HG03045 (cell line): ENCODE data around the gene THRA.
A peak's percentile ranks its signal among the peaks of the same experiment; 100 is the strongest.

Experiments
- ATAC-seq: cut with Tn5 transposase; IDR thresholded peaks from one replicate; pipeline ENCODE4 v1.9.1; 2021; ENCODE audit warnings: mild to moderate bottlenecking, moderate library complexity; ENCODE audit not compliant: unreplicated experiment

Gene THRA, protein sequence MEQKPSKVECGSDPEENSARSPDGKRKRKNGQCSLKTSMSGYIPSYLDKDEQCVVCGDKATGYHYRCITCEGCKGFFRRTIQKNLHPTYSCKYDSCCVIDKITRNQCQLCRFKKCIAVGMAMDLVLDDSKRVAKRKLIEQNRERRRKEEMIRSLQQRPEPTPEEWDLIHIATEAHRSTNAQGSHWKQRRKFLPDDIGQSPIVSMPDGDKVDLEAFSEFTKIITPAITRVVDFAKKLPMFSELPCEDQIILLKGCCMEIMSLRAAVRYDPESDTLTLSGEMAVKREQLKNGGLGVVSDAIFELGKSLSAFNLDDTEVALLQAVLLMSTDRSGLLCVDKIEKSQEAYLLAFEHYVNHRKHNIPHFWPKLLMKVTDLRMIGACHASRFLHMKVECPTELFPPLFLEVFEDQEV

DNA sequence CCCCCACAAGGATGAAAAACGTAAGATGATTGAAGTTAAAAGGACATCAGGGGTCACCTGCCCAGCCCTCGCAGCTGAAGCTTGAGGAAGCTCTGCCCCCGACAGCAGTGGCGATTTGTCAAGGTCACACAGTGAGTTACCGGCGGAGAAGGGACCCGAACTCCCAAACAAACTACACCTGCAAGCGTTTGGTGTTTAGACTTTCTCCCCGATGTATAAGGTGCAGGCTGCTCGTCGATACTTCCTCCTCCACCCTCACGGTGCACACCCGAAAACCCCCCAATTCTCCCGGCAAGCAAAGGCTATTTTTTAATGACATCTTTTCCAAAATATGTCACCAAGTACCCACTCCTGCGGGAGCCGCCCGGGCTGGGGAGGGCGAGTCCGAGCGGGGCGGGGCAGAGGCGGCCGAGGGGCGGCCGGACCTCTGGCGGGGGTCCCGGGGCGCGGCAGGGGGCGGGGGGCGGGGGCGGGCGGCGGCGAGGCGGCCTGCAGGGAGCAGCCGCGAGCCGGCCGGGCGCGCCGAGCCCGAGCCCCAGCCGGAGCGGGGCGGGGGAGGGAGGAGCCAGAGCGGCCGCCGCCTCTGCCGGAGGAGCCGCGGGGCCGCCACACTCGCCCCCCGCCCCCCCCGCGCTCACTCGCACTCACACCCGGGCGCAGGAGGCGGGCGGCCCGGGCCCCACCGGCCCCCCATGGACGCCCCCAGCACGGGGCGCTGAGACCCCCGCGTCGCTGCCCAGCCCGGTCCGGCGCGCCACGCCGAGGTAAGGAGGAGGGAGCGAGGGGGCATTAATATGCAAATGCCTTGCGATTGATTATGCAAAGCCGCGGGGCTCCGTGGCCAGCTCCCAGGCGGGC lies at the start of gene THRA:
TSS of gene THRA (plus strand) at position 637 of the 858 bp plus-strand sequence. CDS start 11,524 bp downstream, outside the sequence.
- ATAC-seq, result peak; percentile 49

DNA sequence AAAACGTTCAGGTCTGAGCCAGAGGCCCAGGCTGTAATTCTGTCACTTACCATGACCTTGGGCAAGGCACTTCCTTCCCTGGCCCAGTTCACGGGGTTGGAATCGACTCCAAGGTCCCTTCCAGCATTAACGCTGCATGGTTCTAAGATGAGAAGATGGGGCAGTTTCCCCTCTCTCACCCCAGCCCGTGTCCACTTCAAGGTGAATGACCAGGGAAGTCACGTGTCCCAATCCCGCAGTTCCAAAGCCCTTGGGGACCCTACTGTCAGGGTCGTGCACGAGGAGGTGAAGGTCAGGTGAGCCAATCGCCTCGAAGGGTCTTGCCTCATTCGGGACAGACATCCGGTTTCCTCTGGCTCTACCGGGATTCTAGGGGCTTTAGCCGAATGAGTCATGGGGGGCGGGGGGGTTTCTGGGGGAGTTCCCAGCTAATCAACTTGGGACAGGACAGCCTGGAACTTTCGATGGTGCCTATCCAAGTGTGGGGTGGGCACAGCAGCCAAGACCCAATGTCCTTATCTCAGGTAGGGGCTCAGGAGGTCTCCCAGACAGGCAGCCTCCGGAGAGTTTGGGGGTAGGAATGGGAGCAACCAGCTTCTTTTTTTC lies 48.3 kb upstream of the THRA start:
- no peak for ATAC-seq

DNA sequence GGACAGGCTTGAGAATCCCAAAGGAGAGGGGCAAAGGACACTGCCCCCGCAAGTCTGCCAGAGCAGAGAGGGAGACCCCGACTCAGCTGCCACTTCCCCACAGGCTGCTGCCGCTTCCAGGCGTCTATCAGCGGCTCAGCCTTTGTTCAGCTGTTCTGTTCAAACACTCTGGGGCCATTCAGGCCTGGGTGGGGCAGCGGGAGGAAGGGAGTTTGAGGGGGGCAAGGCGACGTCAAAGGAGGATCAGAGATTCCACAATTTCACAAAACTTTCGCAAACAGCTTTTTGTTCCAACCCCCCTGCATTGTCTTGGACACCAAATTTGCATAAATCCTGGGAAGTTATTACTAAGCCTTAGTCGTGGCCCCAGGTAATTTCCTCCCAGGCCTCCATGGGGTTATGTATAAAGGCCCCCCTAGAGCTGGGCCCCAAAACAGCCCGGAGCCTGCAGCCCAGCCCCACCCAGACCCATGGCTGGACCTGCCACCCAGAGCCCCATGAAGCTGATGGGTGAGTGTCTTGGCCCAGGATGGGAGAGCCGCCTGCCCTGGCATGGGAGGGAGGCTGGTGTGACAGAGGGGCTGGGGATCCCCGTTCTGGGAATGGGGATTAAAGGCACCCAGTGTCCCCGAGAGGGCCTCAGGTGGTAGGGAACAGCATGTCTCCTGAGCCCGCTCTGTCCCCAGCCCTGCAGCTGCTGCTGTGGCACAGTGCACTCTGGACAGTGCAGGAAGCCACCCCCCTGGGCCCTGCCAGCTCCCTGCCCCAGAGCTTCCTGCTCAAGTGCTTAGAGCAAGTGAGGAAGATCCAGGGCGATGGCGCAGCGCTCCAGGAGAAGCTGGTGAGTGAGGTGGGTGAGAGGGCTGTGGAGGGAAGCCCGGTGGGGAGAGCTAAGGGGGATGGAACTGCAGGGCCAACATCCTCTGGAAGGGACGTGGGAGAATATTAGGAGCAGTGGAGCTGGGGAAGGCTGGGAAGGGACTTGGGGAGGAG lies 47.5 kb upstream of the THRA start, which contains the start of gene CSF3:
TSS of gene CSF3 (plus strand) at position 436 of the 993 bp plus-strand sequence. CDS start at position 471, 35 bp downstream.
- no peak for ATAC-seq

DNA sequence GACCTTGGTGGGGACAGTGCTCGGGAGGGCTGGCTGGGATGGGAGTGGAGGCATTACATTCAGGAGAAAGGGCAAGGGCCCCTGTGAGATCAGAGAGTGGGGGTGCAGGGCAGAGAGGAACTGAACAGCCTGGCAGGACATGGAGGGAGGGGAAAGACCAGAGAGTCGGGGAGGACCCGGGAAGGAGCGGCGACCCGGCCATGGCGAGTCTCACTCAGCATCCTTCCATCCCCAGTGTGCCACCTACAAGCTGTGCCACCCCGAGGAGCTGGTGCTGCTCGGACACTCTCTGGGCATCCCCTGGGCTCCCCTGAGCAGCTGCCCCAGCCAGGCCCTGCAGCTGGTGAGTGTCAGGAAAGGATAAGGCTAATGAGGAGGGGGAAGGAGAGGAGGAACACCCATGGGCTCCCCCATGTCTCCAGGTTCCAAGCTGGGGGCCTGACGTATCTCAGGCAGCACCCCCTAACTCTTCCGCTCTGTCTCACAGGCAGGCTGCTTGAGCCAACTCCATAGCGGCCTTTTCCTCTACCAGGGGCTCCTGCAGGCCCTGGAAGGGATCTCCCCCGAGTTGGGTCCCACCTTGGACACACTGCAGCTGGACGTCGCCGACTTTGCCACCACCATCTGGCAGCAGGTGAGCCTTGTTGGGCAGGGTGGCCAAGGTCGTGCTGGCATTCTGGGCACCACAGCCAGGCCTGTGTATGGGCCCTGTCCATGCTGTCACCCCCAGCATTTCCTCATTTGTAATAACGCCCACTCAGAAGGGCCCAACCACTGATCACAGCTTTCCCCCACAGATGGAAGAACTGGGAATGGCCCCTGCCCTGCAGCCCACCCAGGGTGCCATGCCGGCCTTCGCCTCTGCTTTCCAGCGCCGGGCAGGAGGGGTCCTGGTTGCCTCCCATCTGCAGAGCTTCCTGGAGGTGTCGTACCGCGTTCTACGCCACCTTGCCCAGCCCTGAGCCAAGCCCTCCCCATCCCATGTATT lies 46.5 kb upstream of the THRA start:
- ATAC-seq, result no peak

DNA sequence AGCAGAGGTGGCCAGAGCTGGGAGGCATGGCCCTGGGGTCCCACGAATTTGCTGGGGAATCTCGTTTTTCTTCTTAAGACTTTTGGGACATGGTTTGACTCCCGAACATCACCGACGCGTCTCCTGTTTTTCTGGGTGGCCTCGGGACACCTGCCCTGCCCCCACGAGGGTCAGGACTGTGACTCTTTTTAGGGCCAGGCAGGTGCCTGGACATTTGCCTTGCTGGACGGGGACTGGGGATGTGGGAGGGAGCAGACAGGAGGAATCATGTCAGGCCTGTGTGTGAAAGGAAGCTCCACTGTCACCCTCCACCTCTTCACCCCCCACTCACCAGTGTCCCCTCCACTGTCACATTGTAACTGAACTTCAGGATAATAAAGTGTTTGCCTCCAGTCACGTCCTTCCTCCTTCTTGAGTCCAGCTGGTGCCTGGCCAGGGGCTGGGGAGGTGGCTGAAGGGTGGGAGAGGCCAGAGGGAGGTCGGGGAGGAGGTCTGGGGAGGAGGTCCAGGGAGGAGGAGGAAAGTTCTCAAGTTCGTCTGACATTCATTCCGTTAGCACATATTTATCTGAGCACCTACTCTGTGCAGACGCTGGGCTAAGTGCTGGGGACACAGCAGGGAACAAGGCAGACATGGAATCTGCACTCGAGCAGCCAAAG lies 45.2 kb upstream of the THRA start:
- ATAC-seq, result no peak

DNA sequence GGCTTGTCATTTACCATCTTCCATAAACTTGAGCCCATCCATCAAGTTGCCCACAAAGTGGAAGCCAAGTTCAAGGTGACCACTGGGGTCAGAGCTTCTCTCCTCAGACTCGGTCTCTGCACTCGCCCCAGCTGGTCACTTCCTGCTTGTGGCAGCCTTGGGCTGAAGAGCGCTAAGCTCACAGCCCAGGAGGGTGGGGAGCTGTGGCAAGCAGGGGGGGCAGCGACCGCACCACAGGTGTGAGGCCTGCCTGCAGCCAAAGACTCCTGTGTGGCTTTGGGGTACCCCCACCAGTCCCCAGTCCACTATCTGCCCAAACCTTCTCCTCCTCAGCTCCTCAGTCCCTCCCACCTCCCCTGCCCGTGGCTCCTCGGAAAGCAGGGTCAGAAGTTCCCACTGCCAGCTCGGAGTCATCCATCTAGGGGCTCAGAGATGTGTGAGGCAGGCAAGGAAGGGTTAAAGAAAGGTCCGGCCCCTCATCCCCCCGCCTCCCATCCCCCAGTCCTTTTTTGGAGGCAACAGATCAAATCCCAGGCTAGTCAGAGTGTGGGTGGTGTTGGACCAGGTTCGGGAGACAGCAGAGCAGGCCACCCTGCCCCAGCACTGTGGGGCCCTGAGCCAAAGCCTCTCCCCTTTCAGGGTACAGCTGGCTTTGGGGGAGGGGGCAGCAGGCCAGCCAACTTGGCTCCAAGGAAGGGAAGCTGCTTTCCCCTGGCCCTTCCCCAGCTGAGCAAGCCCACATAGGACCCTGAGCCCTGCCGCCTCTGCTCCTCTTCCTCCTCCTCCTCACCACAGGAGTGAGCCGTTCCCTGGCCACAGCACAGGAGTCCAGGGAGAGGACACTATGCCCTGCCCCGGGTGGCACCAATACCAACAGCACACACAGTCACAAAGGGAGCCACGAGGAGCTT lies 44.3 kb upstream of the THRA start:
- no peak for ATAC-seq

DNA sequence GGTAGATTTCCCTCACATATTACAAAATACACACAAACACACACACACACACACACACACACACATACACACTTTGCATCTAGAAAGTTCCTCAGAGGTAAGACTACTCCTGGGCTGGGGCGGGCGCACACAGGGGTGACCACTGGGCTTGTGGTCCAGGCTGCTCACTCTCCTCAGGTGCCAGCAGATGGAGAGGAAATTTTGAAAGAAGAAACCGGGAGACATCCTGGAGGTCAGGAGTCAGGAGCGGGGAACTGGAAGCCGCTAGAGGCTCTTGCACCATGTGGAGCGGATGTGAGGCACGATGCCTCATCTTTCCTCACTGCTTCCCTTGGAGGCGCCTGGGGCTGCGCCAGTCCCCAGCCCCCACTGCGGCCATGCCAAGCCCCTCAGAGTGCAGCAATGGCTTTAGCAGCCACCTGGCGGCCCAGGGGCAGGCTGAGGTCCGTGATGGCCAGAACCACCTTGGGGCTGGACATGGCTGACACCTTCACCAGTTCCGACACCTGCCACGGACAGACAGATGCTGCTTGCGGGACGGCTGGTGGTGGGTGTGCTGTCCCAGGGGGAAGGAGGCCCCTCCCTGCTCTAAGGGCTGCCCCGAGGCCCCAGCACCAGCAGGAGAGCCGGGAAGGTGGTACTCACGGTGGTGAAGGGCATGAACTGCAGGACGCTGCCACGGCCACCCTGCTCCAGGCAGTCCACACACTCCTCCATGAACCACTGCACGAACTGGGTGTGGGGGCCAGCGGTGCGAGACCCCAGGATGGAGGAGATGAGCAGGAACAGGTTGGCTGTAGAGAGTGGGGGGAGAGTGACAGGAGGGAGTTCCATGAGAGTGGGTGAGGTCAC lies 43.4 kb upstream of the THRA start:
- ATAC-seq, result no peak

DNA sequence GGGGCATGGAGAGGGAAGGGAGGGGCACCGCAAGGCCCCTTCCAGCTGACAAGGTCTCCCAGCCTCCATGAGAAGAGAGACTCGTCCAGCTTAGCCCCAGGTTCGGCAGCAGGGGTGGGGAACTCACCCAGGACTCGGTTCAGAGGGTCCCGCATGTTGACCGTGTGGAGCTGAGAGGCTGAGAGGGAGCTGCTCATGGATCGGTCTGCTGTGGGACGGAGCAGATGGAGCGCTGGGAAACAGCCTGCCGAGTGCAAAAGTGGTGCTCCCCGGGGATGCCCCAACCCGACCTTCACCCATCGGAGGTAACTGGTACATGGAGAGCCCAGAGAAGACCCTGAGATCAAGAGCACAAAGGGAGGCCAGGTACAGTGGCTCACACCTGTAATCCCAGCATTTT lies 42.6 kb upstream of the THRA start:
- no peak for ATAC-seq

DNA sequence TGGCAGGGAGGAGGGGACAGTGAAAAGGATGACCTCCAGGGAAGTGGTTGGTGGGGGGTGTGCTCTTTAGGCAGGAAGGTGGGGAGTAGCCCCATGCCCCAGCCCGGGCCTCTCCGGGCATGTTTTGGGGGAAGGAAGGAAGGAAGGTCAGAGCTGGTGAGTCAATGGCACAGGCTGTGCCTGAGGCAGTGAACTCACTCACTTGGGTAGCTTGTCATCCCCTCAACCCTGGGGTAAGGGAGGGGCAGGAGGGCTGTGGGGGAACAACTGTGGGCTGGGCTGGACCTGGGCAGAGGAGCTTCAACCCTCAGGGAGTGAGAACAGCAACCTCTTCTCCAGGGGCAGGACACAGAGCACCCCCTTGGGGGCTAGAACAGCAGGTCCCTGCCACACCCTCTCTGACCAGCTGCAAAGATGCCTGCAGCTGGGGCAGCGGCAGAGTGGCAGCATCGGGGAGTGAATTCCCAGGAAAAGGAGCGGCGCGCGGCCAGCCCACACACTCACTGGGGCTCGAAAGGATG lies 41.3 kb upstream of the THRA start:
- no peak for ATAC-seq

DNA sequence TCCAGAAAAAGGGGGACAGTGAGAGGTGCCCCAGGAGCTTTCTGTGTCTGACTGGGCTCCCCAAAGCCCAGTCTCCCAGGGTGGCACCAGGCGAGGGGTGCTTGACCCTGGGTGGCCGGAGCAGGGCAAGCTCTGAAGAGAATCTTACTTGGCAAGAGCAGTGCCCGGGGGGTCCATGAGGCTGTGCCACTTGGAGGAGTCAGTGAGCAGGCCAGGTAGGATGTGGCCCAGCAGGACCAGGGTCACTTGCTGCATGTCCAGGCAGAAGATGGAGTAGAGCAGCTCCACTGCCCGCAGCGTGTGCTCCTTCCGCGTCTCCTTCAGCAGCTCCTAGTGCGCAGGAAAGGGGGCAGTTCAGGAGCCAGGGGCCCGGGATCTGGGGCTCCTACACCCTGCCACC lies 40.3 kb upstream of the THRA start:
- no peak for ATAC-seq

DNA sequence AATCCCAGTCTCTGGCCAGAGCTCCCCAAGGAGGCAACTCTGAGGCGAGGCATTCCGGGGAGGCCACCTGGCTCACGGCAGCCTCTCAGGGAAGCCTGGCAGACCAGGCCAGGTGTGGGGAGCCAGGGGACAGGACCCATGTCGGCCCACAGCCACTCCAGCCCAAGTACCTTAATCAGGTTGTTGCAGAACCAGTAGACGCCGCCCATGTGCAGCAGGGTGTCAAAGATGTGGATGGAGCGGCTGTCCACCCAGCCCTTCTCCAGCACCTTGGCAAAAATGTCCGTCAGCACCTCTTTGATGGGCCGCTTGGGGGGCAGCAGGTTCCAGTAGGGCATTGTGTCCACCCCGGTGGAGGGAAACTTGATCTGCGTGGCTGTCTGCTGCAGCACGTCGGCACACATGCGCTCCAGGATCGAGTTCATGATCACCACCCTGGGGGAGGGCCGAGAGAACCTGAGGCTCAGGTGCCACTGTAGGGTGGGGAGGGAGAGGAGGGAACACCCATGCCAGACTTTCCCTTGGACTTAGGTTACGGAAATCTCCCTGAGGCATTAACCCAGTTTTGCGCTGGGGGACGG lies 39.7 kb upstream of the THRA start:
- ATAC-seq, result no peak

DNA sequence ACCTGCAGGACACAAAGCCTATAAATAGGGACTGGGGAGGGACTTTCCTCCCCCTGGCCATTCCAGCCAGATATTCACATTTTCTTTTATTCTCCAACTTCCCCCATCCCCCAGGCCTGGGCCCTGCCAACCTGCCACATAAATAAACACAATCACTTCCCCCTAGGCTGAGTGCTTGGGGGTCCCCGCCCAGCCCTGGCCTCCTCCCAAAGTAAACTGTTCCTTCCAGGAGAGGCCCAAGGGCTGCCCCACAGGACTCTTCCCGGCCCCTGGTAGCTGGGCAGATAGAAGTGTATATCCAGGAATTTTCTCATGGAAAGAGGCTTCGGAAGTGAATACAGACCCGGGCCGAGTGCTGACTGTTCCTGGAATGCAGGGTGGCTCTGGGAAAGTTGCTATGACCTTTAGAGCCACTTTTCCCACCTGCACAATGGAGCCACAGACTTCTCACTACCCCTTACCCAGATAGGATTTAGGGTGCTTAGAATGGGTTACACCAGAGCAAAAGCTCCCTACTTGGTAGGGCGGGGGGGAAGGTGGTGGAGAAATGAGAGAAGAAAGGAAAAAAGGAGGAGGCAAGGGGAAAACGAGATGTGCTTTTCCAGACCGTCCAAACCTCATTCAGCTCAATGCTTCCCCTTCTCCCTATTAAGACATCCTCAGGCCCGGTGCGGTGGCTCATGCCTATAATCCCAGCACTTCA lies 39.0 kb upstream of the THRA start:
- ATAC-seq, result no peak

DNA sequence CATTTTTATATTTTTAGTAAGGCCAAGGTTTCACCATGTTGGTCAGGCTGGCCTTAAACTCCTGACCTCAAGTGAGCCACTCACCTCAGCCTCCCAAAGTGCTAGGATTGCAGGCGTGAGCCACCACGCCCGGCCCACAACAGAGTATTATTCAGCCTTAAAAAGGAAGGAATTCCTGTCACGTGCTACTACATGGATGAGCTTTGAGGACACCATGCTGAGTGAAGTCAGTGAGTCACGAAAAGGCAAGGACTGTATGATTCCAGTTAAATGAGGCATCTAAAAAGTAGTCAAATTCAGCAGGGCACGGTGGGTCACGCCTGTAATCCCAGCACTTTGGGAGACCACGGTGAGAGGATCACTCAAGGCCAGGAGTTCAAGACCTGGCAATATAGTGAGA lies 37.9 kb upstream of the THRA start:
- ATAC-seq, result no peak

DNA sequence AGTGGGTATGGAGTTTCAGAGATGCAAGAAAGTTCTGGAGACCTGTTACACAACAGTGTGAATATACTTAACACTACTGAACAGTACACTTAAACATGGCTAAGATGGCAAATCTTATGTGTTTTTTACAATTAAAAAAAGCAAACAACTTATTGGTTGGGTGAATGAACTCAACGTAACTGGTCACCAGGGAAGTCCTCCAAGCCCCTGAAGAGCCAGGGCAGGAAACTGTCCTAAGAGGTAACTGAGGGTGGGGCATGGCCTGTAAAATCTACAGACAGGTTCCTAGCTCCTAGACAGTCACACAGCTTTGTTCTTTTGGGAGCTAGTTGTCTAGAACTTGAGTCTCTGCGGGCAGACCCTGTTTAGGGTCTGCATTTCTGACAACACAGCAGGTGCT lies 37.2 kb upstream of the THRA start:
- no peak for ATAC-seq
